Thyroid gland (tissue), 4 donors: ENCODE measurements around the gene CYP11A1.

Experiments
- POLR2A ChIP-seq, 2 donors: fragments of 450-650 bp; IDR thresholded peaks; one replicate each; pipeline ENCODE4 v1.6.1; 2017; ENCODE audit warnings: antibody characterized with exemption in 2 of 2, mild to moderate bottlenecking in 2 of 2, moderate library complexity in 1 of 2
- TF ChIP-seq, protein P1 (sequence below), 6 experiments: fragments of 200-600 bp in 3 of 6; fragments of 450-650 bp in 3 of 6; sonication (generic) in 3 of 6; IDR thresholded peaks; one replicate each; pipeline ENCODE4 v1.5.1; 2016 to 2019; ENCODE audit warnings: antibody characterized with exemption in 6 of 6, mild to moderate bottlenecking in 2 of 6, inconsistent platforms in 1 of 6, moderate library complexity in 1 of 6

DNA sequence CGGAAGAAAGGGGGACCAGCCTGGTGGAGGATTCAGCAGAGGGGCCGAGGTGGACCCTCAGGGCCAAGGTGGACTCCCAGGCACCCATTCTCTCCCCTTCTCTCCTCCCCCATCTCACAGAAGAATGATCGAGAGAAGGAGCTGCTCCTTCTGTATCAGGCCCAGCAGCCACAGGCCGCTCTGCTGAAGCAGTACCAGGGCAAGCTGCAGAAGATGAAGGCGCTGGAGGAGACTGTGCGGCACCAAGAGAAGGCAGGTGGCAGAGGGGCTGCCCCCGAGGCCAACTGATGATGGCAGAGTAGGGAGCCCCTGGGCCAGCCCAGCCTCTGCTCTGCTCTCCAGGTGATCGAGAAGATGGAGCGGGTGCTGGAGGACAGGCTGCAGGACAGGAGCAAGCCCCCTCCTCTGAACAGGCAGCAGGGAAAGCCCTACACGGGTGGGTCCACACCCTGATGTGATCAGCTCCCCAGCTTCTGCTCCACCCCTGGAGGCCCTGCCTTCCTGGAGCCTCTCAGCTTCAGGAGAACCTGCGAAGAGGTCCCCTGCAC lies 36.5 kb downstream of the CYP11A1 start:
- TF ChIP-seq, protein P1, sequence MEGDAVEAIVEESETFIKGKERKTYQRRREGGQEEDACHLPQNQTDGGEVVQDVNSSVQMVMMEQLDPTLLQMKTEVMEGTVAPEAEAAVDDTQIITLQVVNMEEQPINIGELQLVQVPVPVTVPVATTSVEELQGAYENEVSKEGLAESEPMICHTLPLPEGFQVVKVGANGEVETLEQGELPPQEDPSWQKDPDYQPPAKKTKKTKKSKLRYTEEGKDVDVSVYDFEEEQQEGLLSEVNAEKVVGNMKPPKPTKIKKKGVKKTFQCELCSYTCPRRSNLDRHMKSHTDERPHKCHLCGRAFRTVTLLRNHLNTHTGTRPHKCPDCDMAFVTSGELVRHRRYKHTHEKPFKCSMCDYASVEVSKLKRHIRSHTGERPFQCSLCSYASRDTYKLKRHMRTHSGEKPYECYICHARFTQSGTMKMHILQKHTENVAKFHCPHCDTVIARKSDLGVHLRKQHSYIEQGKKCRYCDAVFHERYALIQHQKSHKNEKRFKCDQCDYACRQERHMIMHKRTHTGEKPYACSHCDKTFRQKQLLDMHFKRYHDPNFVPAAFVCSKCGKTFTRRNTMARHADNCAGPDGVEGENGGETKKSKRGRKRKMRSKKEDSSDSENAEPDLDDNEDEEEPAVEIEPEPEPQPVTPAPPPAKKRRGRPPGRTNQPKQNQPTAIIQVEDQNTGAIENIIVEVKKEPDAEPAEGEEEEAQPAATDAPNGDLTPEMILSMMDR (IDR thresholded peaks at IDR 0.05): no peak
- no peak for TF ChIP-seq POLR2A (IDR thresholded peaks at IDR 0.05)
